Vagina (tissue), 2 donors: Measurements from ENCODE around the gene ZBTB16. TPM values are rescaled to one million over a fixed set of nuclear protein-coding genes. Genes with fewer than 3 reads are reported as not detected.

Source experiments
- DNase-seq, 2 donors: peaks; one replicate each; pipeline ENCODE4 v3.0.0-alpha.2; 2017; ENCODE audit errors: extremely low spot score in 2 of 2
- H3K27ac ChIP-seq: fragments of 200-600 bp; sonication (generic); one replicate; pipeline ENCODE4 v1.5.1; 2019
- H3K27me3 ChIP-seq: fragments of 200-600 bp; sonication (generic); one replicate; pipeline ENCODE4 v1.5.1; 2019
- H3K36me3 ChIP-seq, 2 donors: fragments of 200-600 bp; sonication (generic); one replicate each; pipeline ENCODE4 v1.5.1; 2017 to 2019
- H3K4me1 ChIP-seq: fragments of 200-600 bp; sonication (generic); one replicate; pipeline ENCODE4 v1.5.1; 2019
- H3K4me3 ChIP-seq, 2 donors: fragments of 200-600 bp; sonication (generic); 1 replicate in 1 of 2; 2 replicates in 1 of 2; pipeline ENCODE4 v1.5.1; 2016 to 2019
- H3K9me3 ChIP-seq: fragments of 200-600 bp; sonication (generic); one replicate; pipeline ENCODE4 v1.5.1; 2019
- POLR2A ChIP-seq, 2 donors: fragments of 450-650 bp; IDR thresholded peaks; one replicate each; pipeline ENCODE4 v1.6.1; 2017; ENCODE audit warnings: antibody characterized with exemption in 2 of 2, mild to moderate bottlenecking in 2 of 2, moderate library complexity in 2 of 2
- POLR2AphosphoS5 ChIP-seq, 2 donors: sonication (generic); formaldehyde crosslinking; IDR thresholded peaks; one replicate each; pipeline ENCODE4 v1.9.0; 2017; ENCODE audit warnings: antibody characterized with exemption in 2 of 2, mild to moderate bottlenecking in 2 of 2, low read depth in 1 of 2; ENCODE audit not compliant: insufficient read depth in 1 of 2
- intact Hi-C: fragments of 100-400 bp; cut with DNase I; formaldehyde crosslinking; loops from one replicate; pipeline ENCODE4 v1.15.1; 2023
- total RNA-seq: library from RNA; depleted of rRNA; stranded (reverse); fragments of >200 nt; gene quantifications from one replicate; pipeline ENCODE4 v1.2.3, GENCODE V29; 2016
- TF ChIP-seq, protein P1 (sequence below), 3 experiments: fragments of 450-650 bp in 2 of 3; fragments of 200-600 bp in 1 of 3; sonication (generic) in 1 of 3; IDR thresholded peaks; one replicate each; pipeline ENCODE4 v1.5.1; 2017 to 2019; ENCODE audit warnings: antibody characterized with exemption in 3 of 3, mild to moderate bottlenecking in 2 of 3, moderate library complexity in 2 of 3

The ZBTB16 gene
- total RNA-seq, 1 donor from 2014 or later: 243 TPM

- intact Hi-C loops: no loop called here
- H3K36me3 ChIP-seq: no peaks in the 10 kb centered on the region
- H3K4me3 ChIP-seq: no peak overlapping the region
- H3K27ac ChIP-seq: peak overlapping the region; percentile 95
- no peaks in the 10 kb centered on the region for H3K9me3 ChIP-seq
- H3K4me1 ChIP-seq: peaks cover 95% of the 10 kb centered on the region
- TF ChIP-seq POLR2A (IDR thresholded peaks at IDR 0.05): no peak
- TF ChIP-seq, protein P1, sequence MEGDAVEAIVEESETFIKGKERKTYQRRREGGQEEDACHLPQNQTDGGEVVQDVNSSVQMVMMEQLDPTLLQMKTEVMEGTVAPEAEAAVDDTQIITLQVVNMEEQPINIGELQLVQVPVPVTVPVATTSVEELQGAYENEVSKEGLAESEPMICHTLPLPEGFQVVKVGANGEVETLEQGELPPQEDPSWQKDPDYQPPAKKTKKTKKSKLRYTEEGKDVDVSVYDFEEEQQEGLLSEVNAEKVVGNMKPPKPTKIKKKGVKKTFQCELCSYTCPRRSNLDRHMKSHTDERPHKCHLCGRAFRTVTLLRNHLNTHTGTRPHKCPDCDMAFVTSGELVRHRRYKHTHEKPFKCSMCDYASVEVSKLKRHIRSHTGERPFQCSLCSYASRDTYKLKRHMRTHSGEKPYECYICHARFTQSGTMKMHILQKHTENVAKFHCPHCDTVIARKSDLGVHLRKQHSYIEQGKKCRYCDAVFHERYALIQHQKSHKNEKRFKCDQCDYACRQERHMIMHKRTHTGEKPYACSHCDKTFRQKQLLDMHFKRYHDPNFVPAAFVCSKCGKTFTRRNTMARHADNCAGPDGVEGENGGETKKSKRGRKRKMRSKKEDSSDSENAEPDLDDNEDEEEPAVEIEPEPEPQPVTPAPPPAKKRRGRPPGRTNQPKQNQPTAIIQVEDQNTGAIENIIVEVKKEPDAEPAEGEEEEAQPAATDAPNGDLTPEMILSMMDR (IDR thresholded peaks at IDR 0.05): no peak
- TF ChIP-seq POLR2AphosphoS5 (IDR thresholded peaks at IDR 0.05; ENCODE audit: insufficient read depth in 1 of 2, low read depth in 1 of 2): no peak
- no peaks in the 10 kb centered on the region for H3K27me3 ChIP-seq
- no peak for DNase-seq
Measured at GRCh38 chr11:114149689-114150407, 90.3 kb downstream of the ZBTB16 start.

DNA sequence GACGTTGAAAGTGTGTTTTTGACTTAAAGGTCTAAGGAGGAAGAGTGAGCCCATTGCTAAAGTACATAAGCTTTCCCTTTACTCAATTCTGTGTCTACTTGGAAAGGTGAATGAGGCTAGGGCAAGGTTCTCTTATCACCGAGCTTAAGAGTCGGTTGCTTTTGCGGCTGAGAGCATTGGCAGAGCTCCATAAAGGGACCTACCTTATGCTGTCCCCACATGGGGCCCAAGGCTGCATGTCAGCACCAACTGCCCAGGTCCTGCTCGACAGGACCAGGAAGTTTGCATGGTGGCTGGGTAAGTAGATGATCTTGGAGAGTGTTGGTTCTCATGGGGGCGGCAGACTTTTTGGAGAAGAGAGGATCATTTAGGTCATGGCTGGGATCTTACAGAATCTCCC is 91.2 kb downstream of the ZBTB16 start:
- Histone ChIP-seq H3K9me3 (no peaks in the 10 kb centered on the region), H3K27me3 (no peaks in the 10 kb centered on the region), H3K4me1 (peaks cover 100% of the 10 kb centered on the region), H3K36me3 (no peaks in the 10 kb centered on the region), H3K27ac (peak overlapping the region; percentile 95), H3K4me3 (no peak overlapping the region)
- DNase-seq: no peak
- intact Hi-C loops: no loop called here
- TF ChIP-seq, protein P1 (IDR thresholded peaks at IDR 0.05): no peak
- no peak for TF ChIP-seq POLR2AphosphoS5 (IDR thresholded peaks at IDR 0.05; ENCODE audit: insufficient read depth in 1 of 2, low read depth in 1 of 2)
- TF ChIP-seq POLR2A (IDR thresholded peaks at IDR 0.05): no peak

GRCh38 chr11:114151631-114152030 is 92.1 kb downstream of the ZBTB16 start:
- H3K4me1 ChIP-seq: peaks cover 100% of the 10 kb centered on the region
- peak overlapping the region; percentile 95 for H3K27ac ChIP-seq
- intact Hi-C loops: no loop called here
- H3K27me3 ChIP-seq: no peaks in the 10 kb centered on the region
- TF ChIP-seq POLR2AphosphoS5 (IDR thresholded peaks at IDR 0.05; ENCODE audit: insufficient read depth in 1 of 2, low read depth in 1 of 2) (no peak), POLR2A (IDR thresholded peaks at IDR 0.05) (no peak)
- TF ChIP-seq, protein P1 (IDR thresholded peaks at IDR 0.05): no peak
- no peak for DNase-seq
- no peaks in the 10 kb centered on the region for H3K9me3 ChIP-seq
- no peak overlapping the region for H3K4me3 ChIP-seq
- H3K36me3 ChIP-seq: peaks cover 0 to 9% of the 10 kb centered on the region in 2 donors

DNA sequence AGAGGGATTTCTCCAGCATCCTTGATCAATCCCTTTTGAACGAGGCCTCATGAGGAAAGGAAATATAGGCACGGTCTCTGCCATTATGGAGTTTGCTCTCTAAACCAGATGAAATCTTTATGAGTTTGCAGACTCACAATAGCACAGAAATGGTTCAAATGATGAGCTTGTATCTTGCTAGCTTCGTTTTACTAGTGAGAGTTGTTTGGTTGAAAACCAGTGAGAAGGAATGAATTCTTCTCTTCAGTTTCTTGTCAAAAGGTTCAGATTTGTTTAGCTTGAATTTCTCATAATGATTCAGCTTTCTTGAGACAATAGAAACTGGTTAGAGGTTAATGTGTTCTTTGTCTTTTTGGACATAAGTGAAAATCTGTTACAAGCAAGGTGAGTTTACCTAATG is 92.7 kb downstream of the ZBTB16 start:
- peaks cover 100% of the 10 kb centered on the region for H3K4me1 ChIP-seq
- no peaks in the 10 kb centered on the region for H3K27me3 ChIP-seq
- no peak overlapping the region for H3K4me3 ChIP-seq
- no peak for DNase-seq
- intact Hi-C loops: no loop called here
- H3K9me3 ChIP-seq: no peaks in the 10 kb centered on the region
- H3K36me3 ChIP-seq: peaks cover 0 to 15% of the 10 kb centered on the region in 2 donors
- no peak for TF ChIP-seq POLR2AphosphoS5 (IDR thresholded peaks at IDR 0.05; ENCODE audit: insufficient read depth in 1 of 2, low read depth in 1 of 2)
- TF ChIP-seq, protein P1 (IDR thresholded peaks at IDR 0.05): no peak
- TF ChIP-seq POLR2A (IDR thresholded peaks at IDR 0.05): no peak
- peak overlapping the region; percentile 95 for H3K27ac ChIP-seq

- intact Hi-C loops: no loop called here
- Histone ChIP-seq H3K36me3 (peaks cover 0 to 21% of the 10 kb centered on the region in 2 donors), H3K4me3 (no peak overlapping the region), H3K4me1 (peaks cover 100% of the 10 kb centered on the region), H3K9me3 (no peaks in the 10 kb centered on the region), H3K27ac (peak overlapping the region; percentile 95), H3K27me3 (no peaks in the 10 kb centered on the region)
- no peak for TF ChIP-seq POLR2AphosphoS5 (IDR thresholded peaks at IDR 0.05; ENCODE audit: insufficient read depth in 1 of 2, low read depth in 1 of 2)
- TF ChIP-seq, protein P1 (IDR thresholded peaks at IDR 0.05): no peak
- DNase-seq: no peak
Measured at GRCh38 chr11:114152785-114153184, 93.3 kb downstream of the ZBTB16 start.
